WI38 (cell line): ENCODE results near the gene RASSF6.
"Not testable (repeated sequence)": the region's sequence is repeated elsewhere in the genome, so short reads cannot be mapped to it uniquely, and the experiment has no call there.

Source experiments
- H3K4me3 ChIP-seq: 2 replicates; pipeline ENCODE4 v1.5.1; 2011; ENCODE audit warnings: low read depth, mild to moderate bottlenecking, control low read depth, low read length
- CTCF ChIP-seq: IDR thresholded peaks from 2 replicates; pipeline ENCODE4 v1.5.1; 2012; ENCODE audit warnings: low read depth, mild to moderate bottlenecking, control low read depth, low read length

Gene RASSF6

GRCh38 chr4:73661646-73662119, 41.4 kb upstream of the RASSF6 start:
- no peak overlapping the region for H3K4me3 ChIP-seq
- peak; percentile 13; the same call in 1 of the 2 replicates for TF ChIP-seq CTCF

GRCh38 chr4:73660808-73661207, 40.6 kb upstream of the RASSF6 start:
- no peak for TF ChIP-seq CTCF
- no peak overlapping the region for H3K4me3 ChIP-seq

GRCh38 chr4:73653695-73654106, 33.5 kb upstream of the RASSF6 start:
- no peak overlapping the region for H3K4me3 ChIP-seq
- 0 out of 2 replicates have a peak, but pooled peaks have one; percentile 33 for TF ChIP-seq CTCF

GRCh38 chr4:73650250-73650649, 30.0 kb upstream of the RASSF6 start:
- no peak overlapping the region for H3K4me3 ChIP-seq
- no peak for TF ChIP-seq CTCF

- TF ChIP-seq CTCF, result no peak
- no peak overlapping the region for H3K4me3 ChIP-seq
These were observed 28.2 kb upstream of the RASSF6 start for GRCh38 chr4:73648478-73648877.

- no peak overlapping the region for H3K4me3 ChIP-seq
- TF ChIP-seq CTCF, result no peak
These were observed 25.9 kb upstream of the RASSF6 start for GRCh38 chr4:73646117-73646516.

GRCh38 chr4:73631565-73632226, 11.5 kb upstream of the RASSF6 start:
- H3K4me3 ChIP-seq, result no peak overlapping the region
- TF ChIP-seq CTCF, result no peak

- H3K4me3 ChIP-seq, result not testable (repeated sequence)
These were observed 8.6 kb upstream of the RASSF6 start for GRCh38 chr4:73628834-73629233.
